ENCODE measurements around the gene BCL2L13.

DNA sequence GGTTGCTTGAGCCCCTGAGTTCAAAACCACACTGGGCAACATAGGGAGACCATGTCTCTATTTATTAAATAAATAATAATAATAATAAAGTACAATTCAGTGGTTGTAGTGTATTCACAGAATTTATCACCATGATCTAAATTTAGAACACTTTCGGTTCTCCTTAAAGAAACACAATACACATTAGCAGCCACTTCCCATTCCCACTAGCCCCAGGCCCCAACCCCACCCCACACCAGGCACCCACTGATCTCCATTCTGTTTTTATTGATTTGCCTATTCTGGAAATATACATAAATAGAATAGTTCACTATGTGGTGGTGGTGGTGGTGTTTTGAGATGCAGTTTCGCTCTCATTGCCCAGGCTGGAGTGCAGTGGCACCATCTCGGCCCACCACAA lies 45.7 kb downstream of the BCL2L13 start:
- TF ChIP-seq, protein P1, sequence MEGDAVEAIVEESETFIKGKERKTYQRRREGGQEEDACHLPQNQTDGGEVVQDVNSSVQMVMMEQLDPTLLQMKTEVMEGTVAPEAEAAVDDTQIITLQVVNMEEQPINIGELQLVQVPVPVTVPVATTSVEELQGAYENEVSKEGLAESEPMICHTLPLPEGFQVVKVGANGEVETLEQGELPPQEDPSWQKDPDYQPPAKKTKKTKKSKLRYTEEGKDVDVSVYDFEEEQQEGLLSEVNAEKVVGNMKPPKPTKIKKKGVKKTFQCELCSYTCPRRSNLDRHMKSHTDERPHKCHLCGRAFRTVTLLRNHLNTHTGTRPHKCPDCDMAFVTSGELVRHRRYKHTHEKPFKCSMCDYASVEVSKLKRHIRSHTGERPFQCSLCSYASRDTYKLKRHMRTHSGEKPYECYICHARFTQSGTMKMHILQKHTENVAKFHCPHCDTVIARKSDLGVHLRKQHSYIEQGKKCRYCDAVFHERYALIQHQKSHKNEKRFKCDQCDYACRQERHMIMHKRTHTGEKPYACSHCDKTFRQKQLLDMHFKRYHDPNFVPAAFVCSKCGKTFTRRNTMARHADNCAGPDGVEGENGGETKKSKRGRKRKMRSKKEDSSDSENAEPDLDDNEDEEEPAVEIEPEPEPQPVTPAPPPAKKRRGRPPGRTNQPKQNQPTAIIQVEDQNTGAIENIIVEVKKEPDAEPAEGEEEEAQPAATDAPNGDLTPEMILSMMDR (IDR thresholded peaks at IDR 0.05; ENCODE audit: insufficient read depth, low read length) = no peak
- TF ChIP-seq, protein P2, sequence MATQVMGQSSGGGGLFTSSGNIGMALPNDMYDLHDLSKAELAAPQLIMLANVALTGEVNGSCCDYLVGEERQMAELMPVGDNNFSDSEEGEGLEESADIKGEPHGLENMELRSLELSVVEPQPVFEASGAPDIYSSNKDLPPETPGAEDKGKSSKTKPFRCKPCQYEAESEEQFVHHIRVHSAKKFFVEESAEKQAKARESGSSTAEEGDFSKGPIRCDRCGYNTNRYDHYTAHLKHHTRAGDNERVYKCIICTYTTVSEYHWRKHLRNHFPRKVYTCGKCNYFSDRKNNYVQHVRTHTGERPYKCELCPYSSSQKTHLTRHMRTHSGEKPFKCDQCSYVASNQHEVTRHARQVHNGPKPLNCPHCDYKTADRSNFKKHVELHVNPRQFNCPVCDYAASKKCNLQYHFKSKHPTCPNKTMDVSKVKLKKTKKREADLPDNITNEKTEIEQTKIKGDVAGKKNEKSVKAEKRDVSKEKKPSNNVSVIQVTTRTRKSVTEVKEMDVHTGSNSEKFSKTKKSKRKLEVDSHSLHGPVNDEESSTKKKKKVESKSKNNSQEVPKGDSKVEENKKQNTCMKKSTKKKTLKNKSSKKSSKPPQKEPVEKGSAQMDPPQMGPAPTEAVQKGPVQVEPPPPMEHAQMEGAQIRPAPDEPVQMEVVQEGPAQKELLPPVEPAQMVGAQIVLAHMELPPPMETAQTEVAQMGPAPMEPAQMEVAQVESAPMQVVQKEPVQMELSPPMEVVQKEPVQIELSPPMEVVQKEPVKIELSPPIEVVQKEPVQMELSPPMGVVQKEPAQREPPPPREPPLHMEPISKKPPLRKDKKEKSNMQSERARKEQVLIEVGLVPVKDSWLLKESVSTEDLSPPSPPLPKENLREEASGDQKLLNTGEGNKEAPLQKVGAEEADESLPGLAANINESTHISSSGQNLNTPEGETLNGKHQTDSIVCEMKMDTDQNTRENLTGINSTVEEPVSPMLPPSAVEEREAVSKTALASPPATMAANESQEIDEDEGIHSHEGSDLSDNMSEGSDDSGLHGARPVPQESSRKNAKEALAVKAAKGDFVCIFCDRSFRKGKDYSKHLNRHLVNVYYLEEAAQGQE (IDR thresholded peaks at IDR 0.05; ENCODE audit: insufficient replicate concordance, low read depth) = no peak
- no peak for TF ChIP-seq SPI1 (IDR thresholded peaks at IDR 0.05; ENCODE audit: borderline replicate concordance, low read depth)
- TF ChIP-seq POLR2AphosphoS5 (IDR thresholded peaks at IDR 0.05; ENCODE audit: low read depth) = no peak
- TF ChIP-seq GABPA (IDR thresholded peaks at IDR 0.05; ENCODE audit: low read depth) = no peak
